Right renal pelvis (tissue), 4 donors: ENCODE data around the gene HOOK2. TPM values are rescaled to one million over a fixed set of nuclear protein-coding genes. Genes with fewer than 3 reads are reported as not detected.
"Not testable (repeated sequence)": the region's sequence is repeated elsewhere in the genome, so short reads cannot be mapped to it uniquely, and the experiment has no call there.

Experiments
- DNase-seq, 4 donors: peaks; one replicate each; pipeline ENCODE4 v3.0.0-alpha.2; 2013; ENCODE audit warnings: low read depth in 4 of 4, low spot score in 3 of 4, missing footprints in 1 of 4
- polyA plus RNA-seq, 4 donors: library from polyadenylated mRNA; unstranded; fragments of 120-200 nt; gene quantifications; one replicate each; pipeline ENCODE4 v1.2.1, GENCODE V29; 2013; ENCODE audit not compliant: insufficient read length in 4 of 4

HOOK2 gene
- polyA plus RNA-seq, 4 donors = 39.0 to 61.9 (median 42.5) TPM

DNA sequence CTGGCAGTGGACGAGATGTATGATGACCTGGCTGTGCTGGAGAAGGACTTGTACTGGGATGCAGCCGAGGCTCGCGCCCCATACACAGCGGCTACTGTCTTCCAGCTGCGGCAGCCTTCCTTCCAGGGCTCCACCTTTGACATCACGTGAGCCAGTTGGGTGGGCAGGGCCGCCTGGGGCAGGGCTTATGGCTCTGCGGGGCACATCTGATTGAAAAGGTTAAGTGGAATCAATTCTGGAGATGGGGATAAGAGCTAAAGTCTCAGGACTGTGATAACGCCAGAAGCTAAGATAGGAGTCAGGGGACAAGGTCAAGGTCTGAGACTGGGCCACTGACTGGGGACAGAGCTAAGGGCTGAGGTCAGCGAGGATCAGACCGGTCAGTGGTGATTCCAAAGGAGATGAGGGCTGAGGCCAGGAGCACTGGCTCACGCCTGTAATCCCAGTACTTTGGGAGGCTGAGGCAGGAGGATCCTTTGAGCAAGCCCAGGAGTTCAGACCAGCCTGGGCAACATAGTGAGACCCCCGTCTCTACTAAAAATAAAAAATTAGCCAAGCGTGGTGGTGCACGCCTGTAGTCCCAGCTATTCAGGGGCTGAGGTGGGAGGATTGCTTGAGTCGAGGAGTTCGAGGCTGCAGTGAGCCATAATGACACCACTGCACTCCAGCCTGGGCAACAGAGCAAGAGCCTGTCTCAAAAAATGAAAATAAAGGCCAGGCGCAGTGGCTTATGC, 19.0 kb downstream of the HOOK2 start:
- no peak for DNase-seq

DNA sequence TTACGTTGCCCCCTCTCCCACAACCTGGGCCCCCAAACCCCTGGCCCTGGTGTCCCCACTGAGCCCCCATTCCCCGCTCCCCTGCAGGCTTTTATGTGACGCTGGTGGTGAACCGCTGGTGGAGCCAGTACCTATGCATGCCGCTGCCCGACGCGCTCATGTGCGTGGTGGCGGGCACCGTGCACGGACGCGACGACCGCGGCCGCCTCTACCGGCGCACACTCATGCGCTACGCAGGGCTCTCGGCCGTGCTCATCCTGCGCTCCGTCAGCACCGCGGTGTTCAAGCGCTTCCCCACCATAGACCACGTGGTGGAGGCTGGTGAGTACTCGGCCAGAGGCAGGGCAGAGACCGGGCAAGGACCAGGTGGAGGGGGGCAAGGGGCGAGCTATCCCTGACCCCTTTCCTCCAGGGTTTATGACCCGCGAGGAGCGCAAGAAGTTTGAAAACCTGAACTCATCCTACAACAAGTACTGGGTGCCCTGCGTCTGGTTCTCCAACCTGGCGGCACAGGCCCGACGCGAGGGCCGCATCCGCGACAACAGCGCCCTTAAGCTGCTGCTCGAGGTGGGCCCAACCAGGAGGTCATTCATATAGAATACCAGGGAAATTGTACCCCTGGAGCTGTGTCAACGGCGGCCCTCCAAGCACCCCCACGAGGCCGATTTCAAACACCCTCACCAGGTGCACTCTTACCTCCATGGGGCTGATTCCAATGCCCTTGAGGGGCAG, 20.7 kb downstream of the HOOK2 start:
- DNase-seq = no peak

DNA sequence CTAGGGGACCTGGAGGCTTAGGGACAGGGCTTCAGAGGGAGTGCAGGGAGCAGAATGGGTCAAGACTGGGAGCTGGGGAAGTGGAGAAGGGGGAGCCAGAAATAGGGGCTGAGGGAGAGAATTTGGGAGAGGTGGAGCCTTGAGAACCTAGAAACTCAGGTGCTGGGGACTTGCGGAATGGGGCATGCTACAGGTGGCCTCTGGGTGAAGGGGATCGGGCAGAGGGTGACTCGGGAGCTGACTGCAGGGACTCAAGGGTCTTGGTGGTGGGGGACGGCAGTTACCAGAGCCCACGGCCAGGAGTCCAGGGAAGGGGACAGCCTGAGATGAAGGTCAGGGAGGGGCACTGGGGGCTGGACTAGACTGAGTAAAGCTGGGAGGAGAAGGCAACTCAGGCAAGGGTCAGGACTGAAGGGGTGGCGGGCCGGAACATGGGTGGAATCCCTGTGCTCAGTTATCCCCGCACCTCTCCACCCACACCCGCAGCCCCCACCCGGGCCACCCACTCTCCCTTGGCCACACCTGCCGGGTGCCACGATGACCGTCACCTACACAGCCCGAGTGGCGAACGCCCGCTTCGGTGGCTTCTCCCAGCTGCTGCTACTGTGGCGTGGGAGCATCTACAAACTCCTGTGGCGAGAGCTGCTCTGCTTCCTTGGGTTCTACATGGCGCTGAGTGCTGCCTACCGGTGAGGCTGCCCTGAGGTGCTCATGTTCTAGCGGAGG, 23.1 kb downstream of the HOOK2 start:
- no peak for DNase-seq

DNA sequence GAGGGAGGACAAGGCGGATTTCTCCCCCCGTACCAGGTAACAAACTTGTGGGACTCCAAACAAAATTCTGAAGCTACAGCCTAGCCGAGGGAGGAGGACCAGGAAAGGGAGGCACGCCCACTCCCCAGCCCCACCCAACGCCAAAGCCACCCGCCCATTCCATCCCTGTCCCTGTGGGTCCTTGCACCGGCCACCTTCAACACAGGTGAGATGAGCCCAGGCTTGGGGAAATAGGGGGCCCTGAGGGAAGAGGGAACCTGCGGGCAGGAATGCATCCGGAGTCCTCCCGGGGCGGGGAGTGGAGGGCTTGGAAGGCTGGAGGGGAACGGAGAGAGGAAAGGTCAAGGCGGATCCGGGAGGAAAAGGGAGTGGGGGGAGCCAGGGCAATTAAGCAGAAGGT, 23.7 kb downstream of the HOOK2 start, which contains the start of gene BEST2:
BEST2 (plus strand) TSS at position 157 of the 400 bp plus-strand sequence. CDS start 802 bp downstream, outside the sequence.
- no peak for DNase-seq

DNA sequence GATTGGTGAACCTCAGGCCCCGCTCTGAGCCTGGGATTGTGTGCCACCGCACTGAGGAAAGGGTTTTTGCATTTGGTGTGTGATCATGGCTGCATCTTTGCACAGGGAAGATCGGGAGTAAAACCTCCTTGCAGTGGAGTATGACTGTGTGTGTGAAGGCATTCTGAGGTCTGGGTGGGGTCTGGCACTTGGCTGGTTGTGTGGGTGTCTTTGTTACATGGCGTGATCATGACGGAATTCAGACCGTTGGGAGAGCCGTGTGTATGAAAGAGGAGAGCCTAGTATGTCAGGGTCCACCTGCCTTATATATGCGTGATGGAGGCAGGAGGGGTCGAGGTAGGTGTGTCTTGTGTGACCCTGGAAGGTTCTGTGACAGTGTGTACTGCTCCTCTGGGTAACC, 24.5 kb downstream of the HOOK2 start:
- DNase-seq = no peak

DNA sequence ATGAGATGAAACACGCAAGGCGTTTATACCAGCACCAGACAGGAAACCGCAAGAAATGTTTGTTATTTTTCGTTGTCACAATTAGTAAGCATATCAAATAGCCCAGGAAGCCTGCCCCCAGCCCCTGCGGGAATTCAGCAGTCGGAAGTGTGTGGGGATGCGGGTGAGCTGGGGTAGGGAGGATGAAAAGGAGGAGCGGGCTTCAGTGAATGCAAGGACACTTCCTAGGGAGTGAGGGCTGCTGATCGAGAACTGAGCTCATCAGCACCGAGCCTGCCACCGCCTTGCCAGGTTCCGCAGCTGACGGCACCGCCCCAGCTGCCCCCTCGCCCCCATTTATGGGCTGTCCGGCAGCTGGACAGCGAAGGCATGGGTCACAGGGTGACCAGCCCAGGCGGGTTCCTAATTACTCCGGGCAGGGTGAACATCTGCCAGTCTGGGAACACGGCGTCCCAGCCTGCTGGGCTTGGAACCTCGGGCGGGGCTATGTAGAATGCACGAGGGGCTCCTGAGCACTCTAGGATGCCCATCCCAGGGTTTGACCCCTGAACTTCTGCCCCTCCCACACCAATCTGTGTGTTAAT, 25.3 kb downstream of the HOOK2 start:
- DNase-seq = no peak

DNA sequence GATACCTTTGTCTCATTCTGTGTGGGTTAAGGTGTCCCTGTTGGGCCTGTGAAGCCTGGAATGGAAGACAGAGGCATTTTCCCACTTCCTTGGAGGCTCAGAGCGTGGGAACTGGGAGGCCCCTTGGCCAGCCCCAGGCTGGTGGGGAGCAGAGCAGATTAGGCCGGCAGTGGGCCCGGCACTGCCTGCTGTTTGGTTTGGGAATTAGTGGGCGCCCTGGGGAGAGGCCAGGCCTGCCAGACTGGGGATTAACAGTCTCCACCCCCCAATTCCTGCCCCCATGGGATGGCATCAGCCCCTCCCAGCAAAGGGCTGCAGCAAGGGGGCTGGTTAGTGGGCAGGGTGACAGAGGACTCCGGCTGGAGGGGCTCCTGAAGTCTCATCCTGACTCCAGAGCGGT, 26.9 kb downstream of the HOOK2 start:
- DNase-seq = no peak

DNA sequence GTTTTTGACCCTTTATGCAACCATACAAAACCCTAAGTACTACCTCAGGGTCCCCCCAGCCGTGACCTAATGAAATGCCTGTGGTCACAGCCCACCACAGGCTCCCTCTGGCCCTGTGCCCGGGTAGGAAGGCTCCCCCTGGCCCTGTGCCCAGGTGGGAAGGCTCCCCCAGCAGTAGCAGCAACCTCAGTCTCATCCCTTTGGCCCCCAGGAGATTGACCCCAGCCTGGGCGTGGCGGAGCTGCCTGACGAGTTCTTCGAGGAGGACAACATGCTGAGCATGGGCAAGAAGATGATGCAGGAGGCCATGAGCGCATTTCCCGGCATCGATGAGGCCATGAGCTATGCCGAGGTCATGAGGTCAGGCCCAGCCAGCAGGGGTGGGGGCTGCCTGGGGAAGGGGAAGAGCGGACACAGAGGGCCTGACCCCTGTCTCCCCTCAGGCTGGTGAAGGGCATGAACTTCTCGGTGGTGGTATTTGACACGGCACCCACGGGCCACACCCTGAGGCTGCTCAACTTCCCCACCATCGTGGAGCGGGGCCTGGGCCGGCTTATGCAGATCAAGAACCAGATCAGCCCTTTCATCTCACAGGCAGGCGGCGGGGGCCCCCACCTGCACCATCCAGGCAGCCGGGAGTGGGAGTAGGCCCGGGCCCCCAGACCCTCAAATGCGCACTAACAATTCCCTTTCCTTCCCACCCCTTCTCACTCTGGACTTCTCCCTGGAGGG, 30.0 kb downstream of the HOOK2 start:
- DNase-seq = no peak

DNA sequence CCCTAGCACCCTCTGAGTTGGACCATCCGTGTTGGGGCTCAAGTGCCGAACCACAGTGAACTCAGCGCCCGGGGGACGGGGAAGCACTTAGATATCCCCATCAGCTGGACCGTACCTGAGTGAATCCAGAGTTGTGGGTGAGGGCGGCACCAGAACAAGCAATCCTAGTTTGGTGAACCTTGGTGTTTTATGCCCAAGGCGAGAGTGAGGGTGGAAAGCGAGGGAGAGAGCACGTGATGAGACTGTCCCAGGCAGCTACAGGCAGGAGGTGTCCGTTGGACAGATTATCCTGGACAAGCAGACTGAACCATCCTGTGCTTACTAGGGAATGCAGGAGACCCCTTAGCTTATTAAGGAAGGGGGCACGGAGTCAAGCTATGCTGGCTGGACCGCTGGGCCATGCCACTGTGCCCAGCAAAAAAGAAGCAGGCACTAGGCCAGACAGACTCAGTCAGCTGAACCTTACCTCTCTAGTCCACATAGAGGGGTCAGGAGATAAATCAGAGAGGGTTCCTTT, 37.5 kb downstream of the HOOK2 start:
- no peak for DNase-seq

DNA sequence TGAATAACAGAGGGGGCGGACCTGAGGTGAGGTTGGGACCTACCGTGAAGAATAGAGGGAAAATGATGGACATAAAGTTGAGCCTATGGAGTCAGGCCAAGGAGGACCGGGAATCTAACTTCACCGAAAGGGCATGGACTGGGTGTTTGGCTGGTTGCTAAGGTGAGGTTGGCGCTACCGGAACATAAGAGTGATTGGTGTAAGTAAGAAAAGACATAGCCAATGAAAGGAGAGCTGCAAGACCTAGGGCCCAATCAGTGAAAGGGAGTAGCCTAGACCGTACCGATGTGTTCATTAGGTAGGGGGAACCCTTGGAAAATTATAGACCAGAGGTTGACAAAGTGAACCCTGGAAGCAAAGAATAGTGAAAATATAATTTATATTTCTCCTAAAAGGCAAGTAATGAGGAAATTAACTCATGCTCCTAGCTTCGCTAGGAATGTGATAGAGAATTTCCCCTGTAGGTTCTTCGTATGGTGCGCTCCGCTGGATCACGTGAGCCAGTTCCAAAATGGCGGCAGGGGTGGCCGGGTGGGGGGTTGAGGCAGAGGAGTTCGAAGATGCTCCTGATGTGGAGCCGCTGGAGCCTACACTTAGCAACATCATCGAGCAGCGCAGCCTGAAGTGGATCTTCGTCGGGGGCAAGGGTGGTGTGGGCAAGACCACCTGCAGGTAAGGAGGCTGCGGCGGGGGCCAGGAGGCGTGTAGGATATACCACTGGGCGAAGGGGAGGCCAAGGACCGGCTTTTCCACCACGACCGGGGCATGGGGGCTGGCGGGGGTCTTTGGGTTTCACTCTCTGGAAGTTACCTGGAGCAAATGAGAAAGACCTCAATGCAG, 38.1 kb downstream of the HOOK2 start, which contains the start of gene GET3:
GET3 (plus strand) TSS at position 503 of the 840 bp plus-strand sequence; CDS start at position 512, 9 bp downstream.
- DNase-seq = peak; percentile 87 to 98 (median 96)

DNA sequence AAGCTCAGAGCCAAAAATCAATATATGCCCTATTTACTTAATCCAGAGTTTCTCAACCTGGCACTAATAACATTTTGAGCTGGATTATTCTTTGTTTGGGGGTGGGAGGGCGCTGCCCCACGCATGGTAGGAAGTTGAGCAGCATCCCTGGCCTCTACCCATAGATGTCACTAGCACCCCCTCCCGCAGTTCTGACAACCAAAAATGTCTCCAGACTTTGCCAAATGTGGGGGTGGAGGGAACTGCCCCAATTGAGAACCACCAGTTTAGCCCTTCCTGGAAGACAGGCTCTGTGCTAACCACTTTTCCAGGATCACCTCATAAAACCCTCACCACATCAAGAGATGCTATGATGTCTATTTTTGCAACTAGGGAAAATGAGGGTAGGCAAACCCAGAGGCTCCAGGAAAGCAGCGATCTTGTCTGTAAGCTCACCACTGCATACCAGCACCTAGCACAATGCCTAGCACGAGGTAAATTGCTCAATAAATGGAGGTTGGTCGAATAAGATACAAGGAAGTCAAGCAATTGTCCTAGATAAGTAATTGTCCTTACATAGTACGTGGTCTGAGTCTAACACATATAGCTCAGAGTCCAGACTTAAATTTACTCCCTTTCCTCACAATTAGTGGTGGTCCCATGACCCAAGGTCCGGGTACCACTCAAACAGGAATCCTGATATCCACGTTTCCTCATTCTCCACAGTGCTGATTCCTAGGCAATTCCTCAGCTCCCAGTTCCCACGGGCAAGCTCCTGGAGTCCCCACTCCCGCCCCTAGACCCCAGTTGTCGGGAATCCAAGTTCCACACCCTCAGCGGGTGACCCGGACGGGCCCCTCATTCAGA, 41.8 kb downstream of the HOOK2 start:
- no peak for DNase-seq

DNA sequence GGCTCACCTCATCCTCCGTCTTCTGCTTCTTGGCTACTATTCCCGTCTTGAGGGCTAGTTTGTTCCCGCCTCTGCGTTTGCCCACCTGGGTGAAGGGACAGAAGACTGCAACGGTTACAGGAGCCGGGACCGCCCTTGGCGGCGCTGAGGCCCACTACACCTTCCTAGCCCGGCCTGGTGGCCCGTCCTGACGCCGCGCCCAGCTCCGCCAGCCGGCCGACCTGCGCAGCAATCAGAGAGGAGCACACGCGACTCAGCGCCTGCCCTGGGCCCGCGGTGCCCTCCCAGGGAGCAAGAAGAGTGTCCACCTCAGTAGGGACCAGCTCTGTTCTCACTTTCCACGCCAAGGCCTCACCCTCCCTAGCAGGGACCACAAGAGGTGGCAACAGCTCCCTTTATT, 44.0 kb downstream of the HOOK2 start:
- no peak for DNase-seq

DNA sequence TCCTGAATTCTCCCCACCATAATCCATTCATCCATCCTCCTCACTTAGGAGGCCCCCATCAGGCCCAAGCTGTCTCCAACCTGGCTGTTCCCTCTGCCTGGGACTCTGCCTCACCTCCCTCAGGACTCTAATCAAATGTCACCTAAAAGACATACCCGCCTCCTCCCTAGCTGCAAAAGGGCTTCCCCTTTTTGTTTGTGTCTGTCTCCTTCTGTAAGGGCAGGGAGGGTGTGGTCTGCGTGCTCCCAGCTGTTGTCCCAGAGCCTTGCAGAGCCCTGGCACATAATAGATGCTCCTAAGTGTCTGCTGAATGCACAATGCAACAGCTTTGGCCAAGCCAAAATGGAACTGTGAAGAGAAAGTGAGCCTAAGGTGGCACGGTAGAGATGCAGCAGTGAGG, 45.3 kb downstream of the HOOK2 start:
- DNase-seq = no peak

DNA sequence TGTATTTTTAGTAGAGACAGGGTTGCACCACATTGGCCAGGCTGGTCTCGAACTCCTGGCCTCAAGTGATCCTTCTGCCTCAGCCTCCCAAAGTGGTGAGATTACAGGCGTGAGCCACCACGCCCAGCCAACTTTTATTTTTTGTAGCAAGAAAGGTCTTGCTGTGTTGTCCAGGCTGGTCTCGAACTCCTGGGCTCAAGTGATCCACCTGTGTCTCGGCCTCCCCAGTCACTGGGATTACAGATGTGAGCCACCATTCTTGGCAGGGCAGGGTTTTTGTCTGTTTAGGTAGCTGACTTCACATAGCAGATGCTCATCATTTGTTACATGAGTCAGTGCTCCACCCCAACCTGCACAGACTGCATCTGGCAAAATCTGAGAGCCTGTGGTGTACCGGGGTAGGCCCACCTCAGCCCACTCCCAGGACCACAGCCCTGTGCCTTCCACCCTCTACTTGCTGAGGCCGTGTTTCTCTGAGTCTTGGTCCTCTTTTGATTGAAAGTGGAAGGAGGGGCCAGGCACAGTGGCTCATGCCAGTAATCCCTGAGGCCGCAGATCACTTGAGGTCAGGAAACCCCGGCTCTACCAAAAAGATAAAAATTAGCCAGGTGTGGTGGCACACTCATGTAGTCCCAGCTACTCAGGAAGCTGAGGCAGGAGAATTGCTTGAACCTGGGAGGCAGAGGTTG, 47.5 kb downstream of the HOOK2 start:
- no peak for DNase-seq

DNA sequence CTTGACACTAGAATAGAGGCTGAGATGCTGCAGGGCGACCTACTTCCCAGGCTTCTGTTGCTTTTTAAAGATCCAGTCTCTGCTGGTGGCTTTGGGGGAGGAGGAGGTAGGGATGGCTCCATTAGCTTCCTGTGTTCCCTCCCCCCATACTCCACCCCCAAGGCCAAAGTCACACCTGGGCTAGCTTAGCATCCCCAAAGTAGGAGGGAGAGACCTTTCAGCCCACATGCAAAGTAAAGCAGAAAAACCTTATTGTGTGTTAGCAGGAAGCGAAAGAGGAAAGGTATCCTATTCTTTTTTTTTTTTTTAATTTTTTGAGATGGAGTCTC, 48.4 kb downstream of the HOOK2 start:
- no peak for DNase-seq

DNA sequence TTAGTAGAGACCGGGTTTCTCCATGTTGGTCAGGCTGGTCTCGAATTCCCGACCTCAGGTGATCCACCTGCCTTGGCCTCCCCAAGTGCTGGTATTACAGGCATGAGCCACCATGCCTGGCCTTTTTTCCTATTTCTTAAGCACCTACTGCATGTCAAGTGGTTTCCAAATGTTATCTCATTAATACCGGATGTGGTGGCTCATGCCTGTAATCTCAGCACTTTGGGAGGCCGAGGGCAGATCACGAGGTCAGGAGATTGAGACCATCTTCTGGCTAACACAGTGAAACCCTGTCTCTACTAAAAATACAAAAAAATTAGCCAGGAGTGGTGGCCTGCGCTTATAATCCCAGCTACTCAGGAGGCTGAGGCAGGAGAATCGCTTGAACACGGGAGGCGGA, 49.7 kb downstream of the HOOK2 start:
- not testable (repeated sequence) for DNase-seq

DNA sequence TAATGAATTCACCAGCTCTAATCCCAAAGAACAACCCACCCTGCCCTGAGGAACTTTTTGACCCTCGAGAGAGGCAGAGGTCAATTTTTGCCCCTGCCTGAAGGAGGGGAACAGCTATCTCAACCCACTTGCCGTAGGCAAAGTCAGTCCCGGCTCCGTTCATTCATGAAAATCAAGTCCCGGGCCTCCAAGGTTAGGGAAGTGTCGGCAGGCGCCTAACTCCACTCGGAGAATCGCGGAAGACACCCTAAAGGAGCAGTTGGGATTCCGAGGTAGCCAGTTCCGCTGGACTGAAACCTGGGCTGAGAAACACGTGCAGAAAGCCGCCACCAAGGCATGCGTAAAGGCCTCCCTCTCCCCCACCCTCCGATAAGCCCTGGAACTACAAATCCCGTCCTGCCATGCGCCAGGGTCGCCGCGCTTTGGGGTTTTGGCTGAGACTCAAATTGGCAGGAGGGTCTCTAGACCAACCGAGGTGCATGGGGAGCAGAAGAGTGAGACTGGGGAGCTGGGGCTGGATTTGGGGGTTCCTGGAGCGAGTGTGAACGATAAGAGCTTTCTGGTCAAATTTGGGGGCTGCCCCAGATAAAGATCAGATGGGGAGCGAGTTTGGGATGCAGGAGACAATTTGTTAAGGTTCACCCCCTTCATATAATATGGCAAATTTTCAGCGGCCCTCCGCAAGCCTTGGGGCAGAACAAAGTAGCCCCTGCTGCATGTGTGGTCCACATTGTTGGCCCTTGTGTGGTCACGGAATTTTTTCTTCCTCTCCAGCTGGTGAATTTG, 51.5 kb downstream of the HOOK2 start, which contains the start of gene TNPO2:
TNPO2 (minus strand) TSS at position 292 of the 786 bp plus-strand sequence. CDS start 2,955 bp downstream, outside the sequence.
- DNase-seq = no peak
